ENCODE results near the gene RNF208. TPM values are rescaled to one million over a fixed set of nuclear protein-coding genes. Genes with fewer than 3 reads are reported as not detected.

Gene RNF208
- total RNA-seq, 4 donors from 2014 or later: 3.7 to 10.2 (median 5.5) TPM

- 47 to 60% methylated on average over 16 of the region's 18 CpGs for WGBS, 2 donors
- TF ChIP-seq POLR2A (IDR thresholded peaks at IDR 0.05) (no peak), CTCF (IDR thresholded peaks at IDR 0.05) (no peak)
- intact Hi-C loops (cut with DNase I; ENCODE audit: low total_unique reads): no loop called here
- no peak overlapping the region for H3K4me3 ChIP-seq (ENCODE audit: low read depth, poor library complexity, severe bottlenecking)
- DNase-seq (ENCODE audit: low spot score in 2 of 2): no peak
These were observed 28.5 kb upstream of the RNF208 start for GRCh38 chr9:137250329-137251193.

GRCh38 chr9:137247916-137248175, 25.8 kb upstream of the RNF208 start:
- TF ChIP-seq CTCF (IDR thresholded peaks at IDR 0.05): no peak
- no peak for TF ChIP-seq POLR2A (IDR thresholded peaks at IDR 0.05)
- 91 to 93% methylated on average over 4 to 6 of the region's 6 CpGs for WGBS, 2 donors
- intact Hi-C loops (cut with DNase I; ENCODE audit: low total_unique reads): no loop called here
- no peak overlapping the region for H3K4me3 ChIP-seq (ENCODE audit: low read depth, poor library complexity, severe bottlenecking)
- DNase-seq (ENCODE audit: low spot score in 2 of 2): no peak

DNA sequence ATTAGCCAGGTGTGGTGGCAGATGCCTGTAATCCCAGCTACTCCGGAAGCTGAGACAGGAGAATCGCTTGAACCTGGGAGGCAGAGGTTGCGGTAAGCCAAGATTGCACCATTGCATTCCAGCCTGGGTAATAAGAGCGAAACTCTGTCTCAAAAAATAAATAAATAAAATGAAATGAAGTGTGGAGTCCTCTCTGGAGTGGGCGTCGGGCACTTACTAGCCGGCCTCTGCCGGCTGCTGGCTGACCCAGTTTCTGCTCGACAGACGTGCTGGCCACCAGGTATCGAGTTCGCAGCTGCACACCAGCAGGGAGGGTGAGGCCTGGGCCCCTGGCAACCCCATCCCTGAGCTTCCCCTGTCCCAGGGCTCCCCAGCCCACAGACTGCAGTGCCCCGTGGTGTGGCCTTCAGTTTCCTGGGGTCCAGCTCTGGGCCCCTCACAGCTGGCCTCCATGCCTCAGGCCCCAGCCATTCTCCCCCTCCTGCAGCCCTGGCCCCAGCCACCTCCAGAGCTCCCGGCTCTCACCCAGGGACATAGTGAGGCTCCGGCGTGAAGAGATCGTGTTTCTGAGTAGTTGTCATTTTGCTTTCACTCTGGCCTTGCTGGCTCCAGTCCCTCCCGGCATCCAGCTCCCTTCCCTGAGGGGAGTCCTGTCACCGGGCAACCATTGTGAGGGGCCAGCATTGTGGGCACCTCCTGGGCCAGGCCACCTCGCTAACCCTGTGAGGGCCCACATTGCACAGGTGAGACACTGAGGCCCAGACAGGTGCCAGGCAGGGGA, 25.3 kb upstream of the RNF208 start:
- no peak for TF ChIP-seq POLR2A (IDR thresholded peaks at IDR 0.05)
- TF ChIP-seq CTCF (IDR thresholded peaks at IDR 0.05): no peak
- DNase-seq (ENCODE audit: low spot score in 2 of 2): no peak
- intact Hi-C loops (cut with DNase I; ENCODE audit: low total_unique reads): no loop called here
- H3K4me3 ChIP-seq (ENCODE audit: low read depth, poor library complexity, severe bottlenecking): no peak overlapping the region
- 78 to 86% methylated on average over 20 of the region's 20 CpGs for WGBS, 2 donors

DNA sequence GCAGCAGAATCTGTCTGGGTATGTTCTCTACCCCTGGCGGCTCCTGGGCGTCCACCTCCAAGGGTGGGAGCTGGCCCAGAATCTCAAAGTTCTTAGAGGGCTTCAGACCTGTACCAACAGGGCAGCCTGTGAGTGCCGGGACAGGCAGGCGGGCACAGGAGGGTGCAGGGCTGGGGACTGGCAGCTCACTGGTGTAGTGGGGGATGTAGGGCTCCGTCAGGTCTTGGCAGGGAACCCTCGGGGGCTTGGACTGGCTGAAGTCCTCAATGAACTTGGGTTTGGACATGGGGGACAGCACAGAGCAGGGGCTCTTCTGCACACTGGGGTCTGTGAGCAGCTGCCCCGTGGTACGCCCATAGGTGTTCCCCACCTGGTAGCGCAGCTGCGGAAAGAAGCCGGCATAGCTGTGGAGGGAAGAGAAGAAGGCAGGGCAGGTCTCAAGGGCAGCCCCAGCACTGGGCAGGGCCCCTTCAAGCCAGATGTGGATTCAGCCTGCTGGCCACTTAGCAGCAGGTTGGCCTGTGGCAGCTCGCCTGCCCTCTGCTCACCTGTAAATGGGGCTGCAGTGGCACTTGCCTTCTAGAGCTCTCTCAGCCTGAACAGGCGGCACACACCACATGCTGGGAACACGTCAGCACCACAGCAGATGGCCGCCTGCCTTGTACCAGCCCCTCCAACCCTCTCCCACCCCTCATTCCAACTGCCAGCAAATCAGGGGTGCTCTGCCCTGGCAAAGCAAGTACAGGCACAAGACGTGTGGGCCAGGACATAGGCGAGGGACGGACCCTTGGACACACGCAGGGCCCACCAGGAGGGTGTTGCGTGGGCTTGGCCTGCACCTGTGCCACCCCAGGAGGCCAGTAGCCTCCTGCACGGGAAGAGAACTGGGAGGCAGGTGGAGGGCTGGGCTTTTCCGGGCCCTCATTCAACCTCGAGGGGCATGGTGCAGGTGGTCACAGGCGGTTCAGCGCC, 23.7 kb upstream of the RNF208 start:
- 76 to 83% methylated on average over 24 to 25 of the region's 25 CpGs for WGBS, 2 donors
- intact Hi-C loops (cut with DNase I; ENCODE audit: low total_unique reads): no loop called here
- no peak for DNase-seq (ENCODE audit: low spot score in 2 of 2)
- no peak overlapping the region for H3K4me3 ChIP-seq (ENCODE audit: low read depth, poor library complexity, severe bottlenecking)
- TF ChIP-seq POLR2A (IDR thresholded peaks at IDR 0.05): no peak

DNA sequence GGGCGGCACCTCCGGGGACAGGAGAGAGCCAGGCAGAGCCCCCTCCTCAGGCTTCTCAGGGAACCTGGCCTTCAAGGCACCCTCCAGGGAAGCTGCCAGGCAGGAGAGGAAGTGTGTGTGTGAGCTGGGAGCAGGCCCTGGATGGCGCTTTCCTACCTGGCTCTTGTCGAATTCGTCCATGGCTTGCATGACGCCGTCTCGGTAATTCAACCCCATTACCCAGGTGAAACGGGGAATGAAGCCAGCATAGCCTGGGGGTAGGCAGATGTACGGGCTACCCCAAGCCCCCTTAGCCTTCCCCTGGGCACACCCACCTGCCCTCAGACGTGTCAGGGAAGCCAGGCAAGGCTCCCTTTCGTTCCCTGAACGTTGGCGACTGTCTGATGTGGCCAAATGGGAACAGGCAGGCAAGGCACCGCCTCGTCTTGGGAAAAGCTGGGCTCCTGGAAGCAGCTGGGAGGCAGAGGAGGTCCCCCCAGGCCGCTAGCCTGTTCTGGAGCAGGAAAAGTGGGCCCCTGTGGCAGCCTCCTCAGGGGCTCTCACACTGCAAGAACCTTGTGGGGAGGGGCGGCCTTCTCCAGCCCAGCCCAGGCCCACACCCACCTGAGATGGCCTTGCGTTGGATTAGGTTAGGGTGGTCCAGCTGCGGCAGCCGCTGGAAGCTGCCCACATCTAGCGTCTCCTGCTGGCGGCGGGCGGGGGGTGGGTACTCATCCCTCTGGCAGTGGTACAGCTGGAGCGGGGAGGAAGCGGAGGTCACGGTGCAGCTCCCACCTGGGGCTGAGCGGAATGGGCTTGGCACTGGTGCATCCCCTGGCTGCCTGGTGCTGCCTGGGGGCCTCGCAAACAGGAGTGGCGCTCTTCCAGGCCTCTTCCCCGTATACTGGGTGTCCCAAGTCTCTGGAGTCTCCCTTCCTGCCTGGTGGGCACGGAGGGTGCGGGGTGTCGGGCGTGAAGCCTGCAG, 22.7 kb upstream of the RNF208 start:
- DNase-seq (ENCODE audit: low spot score in 2 of 2): no peak
- intact Hi-C loops (cut with DNase I; ENCODE audit: low total_unique reads): no loop called here
- no peak for TF ChIP-seq CTCF (IDR thresholded peaks at IDR 0.05)
- no peak for TF ChIP-seq POLR2A (IDR thresholded peaks at IDR 0.05)
- no peak overlapping the region for H3K4me3 ChIP-seq (ENCODE audit: low read depth, poor library complexity, severe bottlenecking)
- WGBS, 2 donors: 44 to 48% methylated on average over 26 to 27 of the region's 36 CpGs
